Activated CD4-positive, alpha-beta T cell treated with anti-CD3 and anti-CD28 coated beads for 48 hours (primary cell): ENCODE data around the gene SLC25A38.

Source experiments
- DNase-seq: peaks from one replicate; pipeline ENCODE4 v3.0.0-alpha.2; 2020

Gene SLC25A38

DNA sequence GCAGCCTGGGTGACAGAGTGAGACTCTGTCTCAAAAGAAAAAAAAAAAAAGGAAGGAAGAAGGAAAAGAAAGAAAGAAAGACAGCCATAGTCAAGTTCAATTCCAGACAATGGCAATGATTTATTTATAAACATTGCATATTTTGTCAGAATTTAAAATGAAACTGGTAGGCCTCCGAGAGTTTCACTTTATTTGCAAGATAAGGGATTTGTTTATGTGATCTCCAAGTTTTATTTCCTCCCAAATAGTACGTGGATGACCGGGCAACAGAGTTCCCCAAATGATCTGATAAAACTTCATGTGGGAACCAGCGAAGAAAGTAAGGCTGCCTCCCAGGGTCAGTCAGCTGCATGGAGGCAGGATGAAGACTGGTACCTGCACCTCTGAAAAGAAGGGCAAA lies 55.7 kb downstream of the SLC25A38 start:
- no peak for DNase-seq

DNA sequence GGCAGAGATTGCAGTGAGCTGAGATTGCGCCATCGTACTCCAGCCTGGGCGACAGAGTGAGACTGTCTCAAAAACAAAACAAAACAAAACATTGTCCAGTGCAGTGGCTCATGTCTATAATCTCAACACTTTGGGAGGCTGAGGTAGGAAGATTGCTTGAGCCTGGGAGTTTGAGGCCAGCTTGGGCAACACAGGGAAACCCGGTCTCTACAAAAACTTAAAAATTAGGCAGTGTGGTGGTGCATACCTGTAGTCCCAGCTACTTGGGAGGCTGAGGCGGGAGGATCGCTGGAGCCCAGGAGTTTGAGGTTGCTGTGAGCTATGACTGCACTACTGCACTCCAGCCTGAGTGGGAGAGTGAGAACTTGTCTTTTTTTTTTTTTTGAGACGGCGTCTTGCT lies 57.1 kb downstream of the SLC25A38 start:
- no peak for DNase-seq

DNA sequence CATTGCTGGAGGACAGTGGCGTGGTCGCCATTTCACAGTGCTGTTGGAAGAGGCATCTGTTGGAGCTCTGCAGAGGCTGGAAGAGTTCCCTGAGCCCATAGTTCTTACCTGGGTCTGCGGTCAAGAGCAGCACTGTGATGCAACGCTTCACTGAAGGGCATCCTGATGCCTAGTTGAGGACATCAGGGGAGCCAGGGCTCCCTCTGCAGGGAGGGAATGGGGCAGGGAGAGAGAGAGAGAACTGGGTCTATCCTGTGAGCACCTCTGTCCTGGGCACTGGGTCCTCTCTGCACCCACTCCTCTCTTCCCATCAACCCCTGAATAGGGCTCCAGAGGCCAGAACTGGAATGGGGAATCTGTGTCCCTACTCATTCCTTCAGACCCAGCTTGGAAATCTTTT lies 60.4 kb downstream of the SLC25A38 start:
- no peak for DNase-seq

DNA sequence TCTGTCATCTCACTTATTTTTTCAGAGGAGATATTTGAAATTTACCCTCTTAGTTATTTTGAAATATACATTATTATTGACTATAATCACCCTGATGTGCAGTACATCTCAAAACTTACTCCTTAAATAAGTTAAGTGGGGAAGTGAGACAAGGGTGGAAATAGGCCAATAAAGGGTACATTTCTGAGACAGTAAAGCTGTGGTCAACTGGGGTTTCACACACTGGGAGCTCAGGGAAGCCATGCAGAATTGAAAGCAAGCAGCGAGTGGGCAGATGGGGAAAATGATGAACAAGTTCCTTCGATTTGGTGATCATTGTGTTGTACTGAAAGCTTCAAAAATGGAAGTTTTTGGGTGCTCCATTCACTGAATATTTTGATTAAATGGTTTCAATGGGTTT lies 62.8 kb downstream of the SLC25A38 start:
- DNase-seq: no peak

DNA sequence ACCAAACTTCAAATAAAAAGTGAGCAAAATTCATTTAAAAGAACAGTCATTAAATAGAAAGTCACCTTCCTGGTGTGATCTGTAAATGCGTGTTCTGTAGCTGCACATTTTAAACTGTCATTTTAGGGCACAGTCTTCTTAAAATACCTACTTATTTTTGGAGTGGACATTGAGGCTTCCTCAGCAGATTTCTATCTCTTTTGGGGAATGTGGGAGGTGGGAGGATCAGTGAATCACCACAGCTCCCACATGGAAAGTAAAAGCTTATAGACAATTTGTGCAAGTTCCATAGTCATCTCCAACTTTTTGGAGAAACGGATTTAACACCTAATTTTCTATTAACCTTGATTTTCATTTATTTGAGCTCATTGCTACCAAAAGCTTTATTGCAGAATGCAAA lies 63.3 kb downstream of the SLC25A38 start:
- DNase-seq: no peak
